B cell (primary cell): ENCODE results near the gene COL6A1. TPM values are rescaled to one million over a fixed set of nuclear protein-coding genes. Genes with fewer than 3 reads are reported as not detected.

Source experiments
- ATAC-seq: fragments of 200-7000 bp; cut with Tn5 transposase; one replicate; pipeline ENCODE4 v1.10.0; 2021; ENCODE audit warnings: low read depth, mild to moderate bottlenecking, moderate number of reproducible peaks, moderate library complexity
- CTCF ChIA-PET: fragments of 350-600 bp; sonication (Branson Sonifier 250); formaldehyde crosslinking; loops from one replicate; lab custom pipeline; 2021; ENCODE audit warnings: antibody characterized with exemption, inconsistent platforms; lab: Charles Lee
- POLR2A ChIA-PET: fragments of 350-600 bp; sonication (Branson Sonifier 250); formaldehyde crosslinking; loops from one replicate; lab custom pipeline; 2021; ENCODE audit warnings: antibody characterized with exemption; lab: Charles Lee
- DNase-seq: peaks from one replicate; pipeline ENCODE4 v3.0.0; 2013
- H2AFZ ChIP-seq: 2 replicates; pipeline ENCODE4 v1.6.1; 2012; ENCODE audit warnings: mild to moderate bottlenecking, low read depth, low read length; ENCODE audit not compliant: insufficient read depth, poor library complexity, severe bottlenecking
- H3K27ac ChIP-seq, 2 donors: 1 replicate in 1 of 2; 2 replicates in 1 of 2; pipeline ENCODE4 v1.5.1; 2012 to 2013; ENCODE audit warnings: low read length in 2 of 2, mild to moderate bottlenecking in 2 of 2, moderate library complexity in 1 of 2
- H3K27me3 ChIP-seq, 4 experiments: fragments of 200-600 bp in 1 of 4; sonication (generic) in 1 of 4; replicated peaks in 1 of 4; 1 replicate in 2 of 4; 2 replicates in 2 of 4; pipeline versions ENCODE4 v1.6.1 to v1.7.0; 2013 to 2016; ENCODE audit warnings: low read length in 3 of 4, mild to moderate bottlenecking in 2 of 4, mixed read lengths in 1 of 4, moderate library complexity in 1 of 4; ENCODE audit not compliant: insufficient read depth in 4 of 4, control insufficient read depth in 3 of 4; ENCODE audit errors: control extremely low read depth in 1 of 4
- H3K36me3 ChIP-seq, 2 experiments: replicated peaks in 1 of 2; 1 replicate in 1 of 2; 2 replicates in 1 of 2; pipeline versions ENCODE4 v1.6.1 to v1.7.1; 2013; ENCODE audit warnings: low read length in 1 of 2; ENCODE audit not compliant: insufficient read depth in 2 of 2, control insufficient read depth in 1 of 2; ENCODE audit errors: control extremely low read depth in 1 of 2, extremely low read depth in 1 of 2
- H3K4me1 ChIP-seq, 2 donors: fragments of 200-600 bp in 1 of 2; sonication (generic) in 1 of 2; 1 replicate in 1 of 2; 2 replicates in 1 of 2; pipeline versions ENCODE4 v1.5.1 to v1.6.1; 2013 to 2017; ENCODE audit warnings: low read length in 2 of 2; ENCODE audit not compliant: control insufficient read depth in 2 of 2, insufficient read depth in 2 of 2
- H3K4me2 ChIP-seq: replicated peaks from 2 replicates; pipeline ENCODE3; 2012; ENCODE audit warnings: mild to moderate bottlenecking, low read depth, low read length; ENCODE audit not compliant: poor library complexity, severe bottlenecking
- H3K4me3 ChIP-seq, 5 experiments: fragments of 200-600 bp in 1 of 5; sonication (generic) in 1 of 5; 1 replicate in 3 of 5; 2 replicates in 2 of 5; pipeline versions ENCODE4 v1.5.1 to v1.7.0; 2011 to 2016; ENCODE audit warnings: low read length in 4 of 5, mild to moderate bottlenecking in 4 of 5, low read depth in 2 of 5, control low read depth in 1 of 5, moderate library complexity in 1 of 5; ENCODE audit not compliant: insufficient read depth in 1 of 5; ENCODE audit errors: control extremely low read depth in 1 of 5, extremely low read depth in 1 of 5
- H3K79me2 ChIP-seq: fragments of 200-600 bp; sonication (generic); one replicate; pipeline ENCODE4 v1.6.0; 2016; ENCODE audit warnings: low read length; ENCODE audit not compliant: control insufficient read depth, insufficient read depth
- H3K9ac ChIP-seq: fragments of 200-600 bp; sonication (generic); 2 replicates; pipeline ENCODE4 v1.6.1; 2017; ENCODE audit warnings: mild to moderate bottlenecking, low read length, moderate library complexity
- H3K9me3 ChIP-seq, 3 donors: one replicate each; pipeline versions ENCODE4 v1.6.1 to v1.7.1; 2013; ENCODE audit warnings: low read length in 2 of 3; ENCODE audit not compliant: control insufficient read depth in 2 of 3, insufficient read depth in 1 of 3; ENCODE audit errors: control extremely low read depth in 1 of 3
- H4K20me1 ChIP-seq: 2 replicates; pipeline ENCODE4 v1.6.0; 2012; ENCODE audit warnings: mild to moderate bottlenecking, low read length; ENCODE audit not compliant: insufficient read depth, control insufficient read depth, poor library complexity, severe bottlenecking
- H3K27ac Mint-ChIP-seq: one replicate; pipeline ENCODE4 v1.8.0; 2021; ENCODE audit warnings: mixed read lengths
- H3K27me3 Mint-ChIP-seq: one replicate; pipeline ENCODE4 v1.8.0; 2021; ENCODE audit warnings: mixed read lengths
- H3K4me1 Mint-ChIP-seq: one replicate; pipeline ENCODE4 v1.8.0; 2021; ENCODE audit warnings: mixed read lengths
- H3K4me3 Mint-ChIP-seq: one replicate; pipeline ENCODE4 v1.8.0; 2021; ENCODE audit warnings: mixed read lengths
- H3K9me3 Mint-ChIP-seq: one replicate; pipeline ENCODE4 v1.8.0; 2022; ENCODE audit warnings: mixed read lengths; ENCODE audit not compliant: insufficient read depth
- CTCF ChIP-seq: fragments of 200-600 bp; IDR thresholded peaks from one replicate; pipeline ENCODE4 v1.8.0; 2022; ENCODE audit warnings: antibody characterized with exemption, mild to moderate bottlenecking
- EZH2 ChIP-seq: IDR thresholded peaks from 2 replicates; pipeline ENCODE4 v1.6.1; 2012; ENCODE audit warnings: borderline replicate concordance, low read depth, mild to moderate bottlenecking, moderate library complexity, low read length; ENCODE audit not compliant: insufficient read depth, poor library complexity, severe bottlenecking
- WGBS: methylation state at CpG from one replicate; pipeline ENCODE4 v1.1.5; 2013; ENCODE audit warnings: missing lambda C conversion rate; ENCODE audit not compliant: insufficient coverage; 5-methylcytosine and 5-hydroxymethylcytosine counted together
- intact Hi-C: fragments of 100-400 bp; cut with micrococcal nuclease; formaldehyde crosslinking; loops from one replicate; pipeline ENCODE4 v1.10.0; 2022
- polyA plus RNA-seq: library from polyadenylated mRNA; depleted of rRNA; stranded (reverse); fragments of >200 nt; gene quantifications from 2 replicates; pipeline ENCODE4 v1.2.3, GENCODE V29; 2012
- total RNA-seq, 2 donors: library from RNA; stranded (reverse); fragments of 120-200 nt in 1 of 2; gene quantifications; 1 replicate in 1 of 2; 2 replicates in 1 of 2; pipeline versions ENCODE4 v1.2.3 to v1.2.4, GENCODE V29; 2013 to 2022

COL6A1 gene
- total and polyA plus RNA-seq, 2 donors (not counting 1 experiment from before 2014, with no cell fraction given), result 0.39 to 0.67 TPM

GRCh38 chr21:45970674-45971615 is 10.6 kb upstream of the COL6A1 start:
- Histone ChIP-seq H3K4me1 (peaks cover 29 to 35% of the 10 kb centered on the region in 2 donors), H3K9me3 (peaks cover 0 to 22% (median 0%) of the 10 kb centered on the region in 3 donors), H2AFZ (no peak overlapping the region), H3K27ac (no peak overlapping the region), H3K4me2 (no peak overlapping the region), H4K20me1 (no peaks in the 10 kb centered on the region), H3K27me3 (peaks cover 0 to 60% (median 22%) of the 10 kb centered on the region in 4 experiments), H3K79me2 (no peaks in the 10 kb centered on the region), H3K36me3 (no peaks in the 10 kb centered on the region), H3K9ac (no peak overlapping the region), H3K4me3 (no peak overlapping the region)
- peak; percentile 49 for ATAC-seq
- intact Hi-C loops, result no loop called here
- peaks cover 32% of the 10 kb centered on the region for H3K27me3 Mint-ChIP-seq
- CTCF ChIA-PET, result interaction anchor here (0.9 to 1.2 kb wide), 2 partner anchors 10 to 172 kb away, joined by 3 read pairs; partner anchors contain the start of gene COL6A1
- no peak overlapping the region for H3K4me3 Mint-ChIP-seq
- no peaks in the 10 kb centered on the region for H3K9me3 Mint-ChIP-seq
- peak; percentile 28 for DNase-seq
- WGBS, result 48% methylated on average over 20 of the region's 25 CpGs
- peaks cover 10% of the 10 kb centered on the region for H3K4me1 Mint-ChIP-seq
- POLR2A ChIA-PET, result no interaction called here
- H3K27ac Mint-ChIP-seq, result no peak overlapping the region
- no peak for TF ChIP-seq EZH2
- TF ChIP-seq CTCF, result peak; percentile 53
